ENCODE measurements around the gene SCNM1.
A peak's percentile ranks its signal among the peaks of the same experiment; 100 is the strongest.

Gene SCNM1

GRCh38 chr1:151189637-151190445 is 23.9 kb downstream of the SCNM1 start, which contains the start of gene VPS72:
VPS72 (minus strand) TSS chr1:151190197; CDS start chr1:151190121, 76 bp downstream.
- TF ChIP-seq CTCF (IDR thresholded peaks at IDR 0.05): no peak

GRCh38 chr1:151192047-151192446 is 26.1 kb downstream of the SCNM1 start:
- TF ChIP-seq CTCF (IDR thresholded peaks at IDR 0.05): no peak

- no peak for TF ChIP-seq CTCF (IDR thresholded peaks at IDR 0.05)
Observed at GRCh38 chr1:151193304-151193703, 27.4 kb downstream of the SCNM1 start.

- TF ChIP-seq CTCF (IDR thresholded peaks at IDR 0.05): no peak
Observed at GRCh38 chr1:151193856-151194255, 27.9 kb downstream of the SCNM1 start.

- TF ChIP-seq CTCF (IDR thresholded peaks at IDR 0.05): peak; percentile 80
Observed at GRCh38 chr1:151196292-151196800, 30.4 kb downstream of the SCNM1 start.

GRCh38 chr1:151197863-151198253 is 31.9 kb downstream of the SCNM1 start:
- no peak for TF ChIP-seq CTCF (IDR thresholded peaks at IDR 0.05)

GRCh38 chr1:151198254-151199127 is 32.5 kb downstream of the SCNM1 start, which contains the start of gene PIP5K1A:
PIP5K1A (plus strand) TSS chr1:151198552; CDS start chr1:151198997, 445 bp downstream.
- no peak for TF ChIP-seq CTCF (IDR thresholded peaks at IDR 0.05)

All from LNCAP (cell line).